Esophagus muscularis mucosa (tissue), 3 donors: Measurements from ENCODE around the gene GMFB.

Source experiments
- POLR2A ChIP-seq: fragments of 450-650 bp; IDR thresholded peaks from one replicate; pipeline ENCODE4 v1.6.1; 2017; ENCODE audit warnings: antibody characterized with exemption, moderate library complexity, mild to moderate bottlenecking, low read depth
- POLR2AphosphoS5 ChIP-seq, 2 donors: sonication (generic); formaldehyde crosslinking; IDR thresholded peaks; one replicate each; pipeline ENCODE4 v1.6.1; 2017; ENCODE audit warnings: antibody characterized with exemption in 2 of 2
- TF ChIP-seq, protein P1 (sequence below), 3 experiments: fragments of 200-600 bp in 2 of 3; fragments of 450-650 bp in 1 of 3; sonication (generic) in 2 of 3; IDR thresholded peaks; one replicate each; pipeline ENCODE4 v1.5.1; 2017 to 2019; ENCODE audit warnings: antibody characterized with exemption in 3 of 3, mild to moderate bottlenecking in 2 of 3, moderate library complexity in 1 of 3

DNA sequence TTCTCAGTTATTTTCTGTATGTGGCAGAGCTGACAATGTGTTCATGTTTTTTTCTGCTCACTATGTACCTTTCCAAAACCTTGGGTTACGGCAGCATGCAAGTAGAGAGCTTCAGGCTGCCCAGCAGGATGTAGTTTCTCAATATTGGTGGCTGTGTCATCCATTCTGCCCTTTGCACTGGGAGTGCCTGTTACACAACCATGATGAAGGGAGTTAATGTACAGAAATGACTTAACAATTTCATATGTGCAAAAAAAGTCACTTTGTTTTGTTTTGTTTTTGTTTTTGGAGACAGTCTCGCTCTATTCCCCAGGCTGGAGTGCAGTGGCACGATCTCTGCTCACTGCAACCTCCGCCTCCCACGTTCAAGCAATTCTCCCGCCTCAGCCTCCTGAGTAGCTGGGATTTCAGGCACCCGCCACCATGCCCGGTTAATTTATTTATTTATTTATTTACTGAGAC lies 41.5 kb downstream of the GMFB start:
- TF ChIP-seq, protein P1, sequence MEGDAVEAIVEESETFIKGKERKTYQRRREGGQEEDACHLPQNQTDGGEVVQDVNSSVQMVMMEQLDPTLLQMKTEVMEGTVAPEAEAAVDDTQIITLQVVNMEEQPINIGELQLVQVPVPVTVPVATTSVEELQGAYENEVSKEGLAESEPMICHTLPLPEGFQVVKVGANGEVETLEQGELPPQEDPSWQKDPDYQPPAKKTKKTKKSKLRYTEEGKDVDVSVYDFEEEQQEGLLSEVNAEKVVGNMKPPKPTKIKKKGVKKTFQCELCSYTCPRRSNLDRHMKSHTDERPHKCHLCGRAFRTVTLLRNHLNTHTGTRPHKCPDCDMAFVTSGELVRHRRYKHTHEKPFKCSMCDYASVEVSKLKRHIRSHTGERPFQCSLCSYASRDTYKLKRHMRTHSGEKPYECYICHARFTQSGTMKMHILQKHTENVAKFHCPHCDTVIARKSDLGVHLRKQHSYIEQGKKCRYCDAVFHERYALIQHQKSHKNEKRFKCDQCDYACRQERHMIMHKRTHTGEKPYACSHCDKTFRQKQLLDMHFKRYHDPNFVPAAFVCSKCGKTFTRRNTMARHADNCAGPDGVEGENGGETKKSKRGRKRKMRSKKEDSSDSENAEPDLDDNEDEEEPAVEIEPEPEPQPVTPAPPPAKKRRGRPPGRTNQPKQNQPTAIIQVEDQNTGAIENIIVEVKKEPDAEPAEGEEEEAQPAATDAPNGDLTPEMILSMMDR (IDR thresholded peaks at IDR 0.05): no peak
- no peak for TF ChIP-seq POLR2A
- no peak for TF ChIP-seq POLR2AphosphoS5 (IDR thresholded peaks at IDR 0.05)
